Neuronal stem cell (in vitro differentiated cells): Measurements from ENCODE around the gene ACMSD.

Source experiments
- DNase-seq: peaks from one replicate; pipeline ENCODE4 v3.0.0-alpha.2; 2013; ENCODE audit warnings: low spot score
- H2AFZ ChIP-seq: one replicate; pipeline ENCODE4 v1.6.1; 2013; ENCODE audit warnings: mild to moderate bottlenecking, low read length, inconsistent platforms
- H2AK5ac ChIP-seq: 2 replicates; pipeline ENCODE4 v1.6.1; 2013; ENCODE audit warnings: low read depth, mild to moderate bottlenecking, inconsistent platforms, low read length, moderate library complexity, mixed read lengths
- H2BK120ac ChIP-seq: 2 replicates; pipeline ENCODE4 v1.6.1; 2013; ENCODE audit warnings: low read depth, mild to moderate bottlenecking, inconsistent platforms, low read length, moderate library complexity, mixed read lengths
- H2BK12ac ChIP-seq: one replicate; pipeline ENCODE4 v1.6.1; 2013; ENCODE audit warnings: low read length, inconsistent platforms
- H2BK15ac ChIP-seq: 2 replicates; pipeline ENCODE4 v1.6.1; 2013; ENCODE audit warnings: mild to moderate bottlenecking, low read length, inconsistent platforms, mixed read lengths
- H2BK5ac ChIP-seq: one replicate; pipeline ENCODE4 v1.6.1; 2013; ENCODE audit warnings: inconsistent platforms, mild to moderate bottlenecking, low read length, moderate library complexity
- H3K14ac ChIP-seq: one replicate; pipeline ENCODE4 v1.6.1; 2013; ENCODE audit warnings: low read length, inconsistent platforms
- H3K18ac ChIP-seq: 2 replicates; pipeline ENCODE4 v1.6.1; 2013; ENCODE audit warnings: low read length, inconsistent platforms
- H3K23ac ChIP-seq: 2 replicates; pipeline ENCODE4 v1.6.1; 2013; ENCODE audit warnings: low read depth, mild to moderate bottlenecking, mixed read lengths, low read length, inconsistent platforms; ENCODE audit not compliant: poor library complexity
- H3K27ac ChIP-seq: replicated peaks from 3 replicates; pipeline ENCODE4 v1.5.1; 2013; ENCODE audit warnings: low read length, inconsistent platforms
- H3K27me3 ChIP-seq, 3 experiments: 2 replicates each; pipeline ENCODE4 v1.6.1; 2013; ENCODE audit warnings: low read length in 3 of 3, mild to moderate bottlenecking in 2 of 3, inconsistent platforms in 1 of 3, low read depth in 1 of 3, mixed read lengths in 1 of 3, moderate library complexity in 1 of 3; ENCODE audit not compliant: control insufficient read depth in 3 of 3, insufficient read depth in 3 of 3
- H3K36me3 ChIP-seq, 2 donors: replicated peaks in 1 of 2; 2 replicates each; pipeline ENCODE4 v1.6.1; 2013; ENCODE audit warnings: low read length in 2 of 2; ENCODE audit not compliant: control insufficient read depth in 2 of 2, insufficient read depth in 2 of 2
- H3K4ac ChIP-seq: 2 replicates; pipeline ENCODE4 v1.6.1; 2013; ENCODE audit warnings: inconsistent platforms, mild to moderate bottlenecking, low read length, moderate library complexity
- H3K4me1 ChIP-seq, 2 donors: 1 replicate in 1 of 2; 2 replicates in 1 of 2; pipeline ENCODE4 v1.6.1; 2013; ENCODE audit warnings: low read length in 2 of 2, low read depth in 1 of 2; ENCODE audit not compliant: control insufficient read depth in 2 of 2, insufficient read depth in 1 of 2
- H3K4me2 ChIP-seq: one replicate; pipeline ENCODE4 v1.6.1; 2013; ENCODE audit warnings: mild to moderate bottlenecking, low read length, inconsistent platforms; ENCODE audit not compliant: insufficient read depth, poor library complexity, severe bottlenecking
- H3K4me3 ChIP-seq, 2 donors: 2 replicates each; pipeline ENCODE4 v1.5.1; 2013; ENCODE audit warnings: low read length in 2 of 2, mild to moderate bottlenecking in 2 of 2, inconsistent platforms in 1 of 2, moderate library complexity in 1 of 2
- H3K79me1 ChIP-seq: one replicate; pipeline ENCODE4 v1.6.1; 2013; ENCODE audit warnings: low read depth, mild to moderate bottlenecking, inconsistent platforms, low read length, moderate library complexity
- H3K9ac ChIP-seq: one replicate; pipeline ENCODE4 v1.6.1; 2013; ENCODE audit warnings: mild to moderate bottlenecking, low read depth, low read length, inconsistent platforms; ENCODE audit not compliant: poor library complexity
- H3K9me3 ChIP-seq, 2 donors: replicated peaks in 1 of 2; 2 replicates each; pipeline versions ENCODE3 to v1.6.1; 2013; ENCODE audit warnings: low read length in 2 of 2, mild to moderate bottlenecking in 2 of 2, inconsistent platforms in 1 of 2, low read depth in 1 of 2, mixed read lengths in 1 of 2, moderate library complexity in 1 of 2; ENCODE audit not compliant: control insufficient read depth in 2 of 2, insufficient read depth in 1 of 2
- H4K8ac ChIP-seq: one replicate; pipeline ENCODE4 v1.6.1; 2013; ENCODE audit warnings: low read depth, mild to moderate bottlenecking, inconsistent platforms, low read length, moderate library complexity
- H4K91ac ChIP-seq: one replicate; pipeline ENCODE4 v1.6.1; 2013; ENCODE audit warnings: low read length, low read depth, mild to moderate bottlenecking, inconsistent platforms; ENCODE audit not compliant: poor library complexity
- WGBS, 2 donors: extraction: QIAGEN DNeasy Blood & Tissue Kit; methylation state at CpG; one replicate each; pipeline ENCODE4 v1.1.7; 2013; ENCODE audit warnings: missing lambda C conversion rate in 2 of 2, mixed read lengths in 1 of 2; ENCODE audit not compliant: insufficient read length in 2 of 2, insufficient replicate concordance in 1 of 2; ENCODE audit errors: extremely low coverage in 2 of 2; 5-methylcytosine and 5-hydroxymethylcytosine counted together

Gene ACMSD

DNA sequence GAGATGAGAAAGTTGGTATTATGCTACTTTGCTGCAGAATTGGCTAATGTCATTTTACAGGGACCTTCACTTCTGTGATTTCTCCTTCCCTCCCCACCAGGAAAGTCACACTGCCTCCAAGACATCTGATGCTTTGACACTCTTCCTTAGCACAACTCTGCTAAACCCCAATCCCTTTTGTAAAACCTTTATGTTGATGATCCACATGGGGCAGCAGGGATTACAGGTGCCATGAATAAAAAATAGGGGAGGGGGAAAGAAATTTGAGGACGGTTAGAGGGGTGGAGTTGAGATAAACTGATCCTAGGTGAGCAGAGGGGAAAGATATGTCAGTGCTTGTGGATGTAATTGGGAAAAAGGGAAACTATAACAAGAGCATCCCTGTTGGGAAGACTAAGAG, 106.6 kb downstream of the ACMSD start:
- WGBS, 2 donors = 100% methylated on average over 1 of the region's 1 CpG; no CpG with 5 or more reads in 1 of the 2 donors
- H3K9me3 ChIP-seq = no peaks in the 10 kb centered on the region
- no peak overlapping the region for H4K91ac ChIP-seq
- no peak overlapping the region for H2BK12ac ChIP-seq
- no peak overlapping the region for H3K23ac ChIP-seq
- H3K14ac ChIP-seq = no peak overlapping the region
- H3K9ac ChIP-seq = no peak overlapping the region
- H4K8ac ChIP-seq = no peak overlapping the region
- no peaks in the 10 kb centered on the region for H3K79me1 ChIP-seq
- no peak overlapping the region for H3K4me2 ChIP-seq
- H3K27ac ChIP-seq = no peak overlapping the region
- H2AK5ac ChIP-seq = no peak overlapping the region
- H3K18ac ChIP-seq = no peak overlapping the region
- peaks cover 9 to 98% of the 10 kb centered on the region in 2 donors for H3K36me3 ChIP-seq
- H2BK15ac ChIP-seq = no peak overlapping the region
- peaks cover 0 to 1% of the 10 kb centered on the region in 2 donors for H3K4me1 ChIP-seq
- H3K4ac ChIP-seq = no peak overlapping the region
- no peak overlapping the region for H3K4me3 ChIP-seq
- no peak for DNase-seq
- no peak overlapping the region for H2BK120ac ChIP-seq
- H3K27me3 ChIP-seq = no peaks in the 10 kb centered on the region
- H2BK5ac ChIP-seq = no peak overlapping the region
- H2AFZ ChIP-seq = no peak overlapping the region

GRCh38 chr2:134946073-134946472, 107.7 kb downstream of the ACMSD start:
- peaks cover 11 to 98% of the 10 kb centered on the region in 2 donors for H3K36me3 ChIP-seq
- no peak overlapping the region for H2BK120ac ChIP-seq
- H3K9me3 ChIP-seq = no peaks in the 10 kb centered on the region
- no peaks in the 10 kb centered on the region for H3K27me3 ChIP-seq
- no peak overlapping the region for H3K27ac ChIP-seq
- no peak overlapping the region for H4K8ac ChIP-seq
- H3K9ac ChIP-seq = no peak overlapping the region
- H3K18ac ChIP-seq = no peak overlapping the region
- H3K4me3 ChIP-seq = no peak overlapping the region
- peaks cover 0 to 1% of the 10 kb centered on the region in 2 donors for H3K4me1 ChIP-seq
- H3K23ac ChIP-seq = no peak overlapping the region
- no peak overlapping the region for H3K4me2 ChIP-seq
- no peak for DNase-seq
- no peak overlapping the region for H2AFZ ChIP-seq
- no peak overlapping the region for H2AK5ac ChIP-seq
- H3K4ac ChIP-seq = no peak overlapping the region
- H2BK5ac ChIP-seq = no peak overlapping the region
- H4K91ac ChIP-seq = no peak overlapping the region
- H2BK15ac ChIP-seq = no peak overlapping the region
- no peak overlapping the region for H3K14ac ChIP-seq
- WGBS, 2 donors = no CpG with 5 or more reads among the region's 6 CpGs
- H3K79me1 ChIP-seq = no peaks in the 10 kb centered on the region
- H2BK12ac ChIP-seq = no peak overlapping the region

DNA sequence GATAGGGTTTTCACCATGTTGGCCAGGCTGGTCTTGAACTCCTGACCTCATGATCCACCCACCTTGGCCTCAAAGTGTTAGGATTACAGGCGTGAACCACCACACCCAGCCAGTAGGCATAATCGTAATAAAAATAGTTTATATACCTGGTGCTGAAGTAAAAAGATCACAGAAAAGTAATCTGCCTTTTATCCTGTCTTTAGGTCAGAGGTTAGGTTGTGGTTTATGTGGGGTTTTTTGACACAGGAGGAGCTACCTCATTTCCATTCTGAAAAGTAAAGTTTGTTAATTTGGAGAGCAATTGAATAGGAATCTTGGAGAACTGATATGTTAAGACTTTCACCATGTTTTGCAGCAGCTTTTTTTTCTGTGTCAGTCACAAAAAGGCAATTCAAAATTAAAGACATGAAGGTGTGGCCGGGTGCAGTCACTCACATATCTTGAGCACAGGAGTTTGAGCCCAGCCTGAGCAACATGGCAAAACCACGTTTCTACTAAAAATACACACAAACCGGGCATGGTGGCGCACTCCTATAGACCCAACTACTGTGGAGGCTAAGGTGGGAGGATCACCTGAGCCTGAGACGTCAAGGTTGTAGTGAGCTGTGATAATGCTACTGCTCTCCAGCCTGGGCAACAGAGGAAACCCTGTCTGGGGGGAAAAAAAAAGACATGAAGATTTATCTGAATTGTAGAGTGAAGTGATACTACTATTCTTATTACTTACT, 111.7 kb downstream of the ACMSD start:
- Histone ChIP-seq H3K4ac (no peak overlapping the region), H3K36me3 (peaks cover 24 to 98% of the 10 kb centered on the region in 2 donors), H3K18ac (no peak overlapping the region), H3K4me3 (no peak overlapping the region), H4K91ac (no peak overlapping the region), H2AK5ac (no peak overlapping the region), H3K27ac (no peak overlapping the region), H2BK5ac (no peak overlapping the region), H2BK15ac (no peak overlapping the region), H3K9me3 (no peaks in the 10 kb centered on the region), H3K9ac (no peak overlapping the region), H2BK120ac (no peak overlapping the region), H3K4me2 (no peak overlapping the region), H2AFZ (no peak overlapping the region), H4K8ac (no peak overlapping the region), H3K27me3 (no peaks in the 10 kb centered on the region), H3K4me1 (no peaks in the 10 kb centered on the region), H3K23ac (no peak overlapping the region), H2BK12ac (no peak overlapping the region), H3K14ac (no peak overlapping the region), H3K79me1 (no peaks in the 10 kb centered on the region)
- no peak for DNase-seq
- no CpG with 5 or more reads among the region's 7 CpGs for WGBS, 2 donors

DNA sequence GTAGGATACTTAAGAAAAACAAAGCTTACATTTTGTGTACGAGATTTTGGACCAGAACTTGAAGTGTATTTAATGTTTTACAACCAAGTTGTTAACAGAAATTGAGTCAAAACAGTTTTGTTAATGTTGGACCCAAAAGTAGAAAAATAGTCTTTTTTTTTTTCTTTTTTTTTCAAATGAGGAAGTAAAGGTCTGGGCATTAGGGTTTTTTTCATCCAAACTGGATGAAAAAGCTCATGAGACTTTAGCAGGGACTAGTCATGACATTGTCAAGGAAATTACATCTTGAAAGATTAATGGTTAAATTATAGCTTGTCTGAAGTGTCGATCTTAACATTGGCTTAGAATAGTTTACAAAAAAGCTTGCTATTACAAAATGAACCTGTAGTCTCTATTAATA, 112.5 kb downstream of the ACMSD start:
- Histone ChIP-seq H3K18ac (no peak overlapping the region), H2BK5ac (no peak overlapping the region), H2BK120ac (no peak overlapping the region), H3K27ac (no peak overlapping the region), H3K4me1 (no peaks in the 10 kb centered on the region), H3K79me1 (no peaks in the 10 kb centered on the region), H3K36me3 (peaks cover 25 to 98% of the 10 kb centered on the region in 2 donors), H4K8ac (no peak overlapping the region), H3K4me3 (no peak overlapping the region), H3K9me3 (no peaks in the 10 kb centered on the region), H3K9ac (no peak overlapping the region), H3K4ac (no peak overlapping the region), H3K23ac (no peak overlapping the region), H2BK12ac (no peak overlapping the region), H3K27me3 (no peaks in the 10 kb centered on the region), H3K4me2 (no peak overlapping the region), H3K14ac (no peak overlapping the region), H2AK5ac (no peak overlapping the region), H2AFZ (no peak overlapping the region), H4K91ac (no peak overlapping the region), H2BK15ac (no peak overlapping the region)
- DNase-seq = no peak
- WGBS, 2 donors = no CpG with 5 or more reads among the region's 2 CpGs
